Mucosa of descending colon (tissue), 3 donors: ENCODE data around the gene SSNA1. TPM values are rescaled to one million over a fixed set of nuclear protein-coding genes. Genes with fewer than 3 reads are reported as not detected.
A peak's percentile ranks its signal among the peaks of the same experiment; 100 is the strongest.

ENCODE experiments used
- ATAC-seq: fragments of 200-7000 bp; cut with Tn5 transposase; one replicate; pipeline ENCODE4 v1.9.1; 2020; ENCODE audit warnings: mild to moderate bottlenecking, moderate library complexity
- DNase-seq, 3 donors: peaks; one replicate each; pipeline ENCODE4 v3.0.0-alpha.2; 2020
- H3K36me3 ChIP-seq: fragments of 200-600 bp; one replicate; pipeline ENCODE4 v1.8.0; 2021; ENCODE audit warnings: low read depth, mild to moderate bottlenecking
- H3K4me1 ChIP-seq: fragments of 200-600 bp; one replicate; pipeline ENCODE4 v1.8.0; 2021; ENCODE audit warnings: low read depth, mild to moderate bottlenecking
- H3K4me3 ChIP-seq: fragments of 200-600 bp; one replicate; pipeline ENCODE4 v1.8.0; 2021; ENCODE audit warnings: mild to moderate bottlenecking
- H3K9me3 ChIP-seq: fragments of 200-600 bp; one replicate; pipeline ENCODE4 v1.8.0; 2021; ENCODE audit warnings: mild to moderate bottlenecking
- CTCF ChIP-seq: fragments of 200-600 bp; IDR thresholded peaks from one replicate; pipeline ENCODE4 v1.8.0; 2022; ENCODE audit warnings: antibody characterized with exemption, mild to moderate bottlenecking
- intact Hi-C, 2 donors: fragments of 100-400 bp; cut with DNase I in 1 of 2; cut with micrococcal nuclease in 1 of 2; formaldehyde crosslinking; loops; one replicate each; pipeline versions ENCODE4 v1.11.0 to v1.11.1; 2022; cut with DNase I, micrococcal nuclease
- total RNA-seq, 3 donors: library from RNA; stranded (reverse); fragmentation: NEBNext Ultra II Directional in 2 of 3; extraction: Animal tissue kit (Norgen Biotek cat#: 25700) in 2 of 3; gene quantifications; one replicate each; pipeline versions ENCODE4 v1.2.1 to v1.2.4, GENCODE V29; 2021 to 2023
- donor health status: DM: no; HTN: no; CAD: no; lungs with moderate emphysema.
- donor health status: DM: no; HTN: no; CAD: no.
- donor health status: DM: no; HTN: yes; CAD: no.

Gene SSNA1
- total RNA-seq, 3 donors from 2014 or later, result 56.7 to 71.1 (median 64.0) TPM

- DNase-seq (peak in 2 of 3 donors; percentile 63 to 66), ATAC-seq (no peak)
- Histone ChIP-seq H3K4me1 (peaks cover 43% of the 10 kb centered on the region), H3K36me3 (no peaks in the 10 kb centered on the region), H3K4me3 (no peak overlapping the region), H3K9me3 (no peaks in the 10 kb centered on the region)
- intact Hi-C loops, result no loop called here
- TF ChIP-seq CTCF, result no peak
Measured at GRCh38 chr9:137186385-137186784, 2.1 kb upstream of the SSNA1 start.

GRCh38 chr9:137187386-137187785 lies 1.1 kb upstream of the SSNA1 start:
- intact Hi-C loops, result no loop called here
- Histone ChIP-seq H3K9me3 (no peaks in the 10 kb centered on the region), H3K4me3 (no peak overlapping the region), H3K4me1 (peaks cover 43% of the 10 kb centered on the region), H3K36me3 (no peaks in the 10 kb centered on the region)
- DNase-seq, result no peak
- no peak for ATAC-seq
- TF ChIP-seq CTCF, result no peak

GRCh38 chr9:137188086-137188489 lies 388 bp upstream of the SSNA1 start:
- ATAC-seq (peak; percentile 1), DNase-seq (no peak)
- H3K4me3 ChIP-seq, result peak overlapping the region; percentile 85
- no peaks in the 10 kb centered on the region for H3K9me3 ChIP-seq
- H3K4me1 ChIP-seq, result peaks cover 43% of the 10 kb centered on the region
- H3K36me3 ChIP-seq, result no peaks in the 10 kb centered on the region
- intact Hi-C loops, result no loop called here
- TF ChIP-seq CTCF, result no peak

GRCh38 chr9:137189297-137190295 lies 1.1 kb downstream of the SSNA1 start:
- peak overlapping the region; percentile 85 for H3K4me3 ChIP-seq
- TF ChIP-seq CTCF, result peak; percentile 16
- H3K36me3 ChIP-seq, result no peaks in the 10 kb centered on the region
- ATAC-seq, result peak; percentile 2
- no peaks in the 10 kb centered on the region for H3K9me3 ChIP-seq
- peaks cover 50% of the 10 kb centered on the region for H3K4me1 ChIP-seq
- DNase-seq, result peak in 1 of 3 donors; percentile 43
- intact Hi-C loops, result no loop called here

GRCh38 chr9:137190315-137190856 lies 1.9 kb downstream of the SSNA1 start:
- no peak for TF ChIP-seq CTCF
- no peaks in the 10 kb centered on the region for H3K9me3 ChIP-seq
- DNase-seq (no peak), ATAC-seq (no peak)
- H3K4me3 ChIP-seq, result no peak overlapping the region
- intact Hi-C loops, result no loop called here
- no peaks in the 10 kb centered on the region for H3K36me3 ChIP-seq
- H3K4me1 ChIP-seq, result peaks cover 58% of the 10 kb centered on the region
